Smooth muscle cell of trachea (primary cell): ENCODE measurements around the gene ZNF865. TPM values are rescaled to one million over a fixed set of nuclear protein-coding genes. Genes with fewer than 3 reads are reported as not detected.

Experiments used
- total RNA-seq: library from RNA; depleted of rRNA; stranded (reverse); fragments of >200 nt; gene quantifications from 2 replicates; pipeline ENCODE4 v1.2.1, GENCODE V29; 2014

Gene ZNF865
- 3.5 and 3.9 TPM in 2 replicates for total RNA-seq

GRCh38 chr19:55605637-55606470 is at the start of gene ZNF865:
Gene ZNF865, plus strand, starts transcription at chr19:55605647. Its CDS starts 7,972 bp downstream, at chr19:55613619.

GRCh38 chr19:55580628-55581144 is 24.8 kb upstream of the ZNF865 start, which contains the start of gene ZNF579:
Gene ZNF579, minus strand, starts transcription at chr19:55580848. Its CDS starts 1,209 bp downstream, at chr19:55579639.

GRCh38 chr19:55599468-55599841 is 6.0 kb upstream of the ZNF865 start, which contains the start of gene FIZ1:
Gene FIZ1, minus strand, starts transcription at chr19:55599517. Its CDS starts 1,652 bp downstream, at chr19:55597865.

GRCh38 chr19:55599842-55600661 is 5.4 kb upstream of the ZNF865 start, which contains the start of gene ZNF524:
Gene ZNF524, plus strand, starts transcription at chr19:55600288. Its CDS starts 1,825 bp downstream, at chr19:55602113.

GRCh38 chr19:55624109-55625003 is 18.9 kb downstream of the ZNF865 start, which contains the start of gene ZNF784:
Gene ZNF784, minus strand, starts transcription at chr19:55624566. Its CDS starts 5 bp downstream, at chr19:55624561.

GRCh38 chr19:55640577-55641425 is 35.4 kb downstream of the ZNF865 start, which contains the start of gene ZNF580:
Gene ZNF580, plus strand, starts transcription at chr19:55641002. Its CDS starts 1,507 bp downstream, at chr19:55642509.

GRCh38 chr19:55643003-55643886 is 37.8 kb downstream of the ZNF865 start, which contains the start of gene ZNF581:
Gene ZNF581, plus strand, starts transcription at chr19:55643649. Its CDS starts 923 bp downstream, at chr19:55644572.

GRCh38 chr19:55647732-55648584 is 42.5 kb downstream of the ZNF865 start, which contains the start of gene CCDC106:
Gene CCDC106, plus strand, starts transcription at chr19:55648212. Its CDS starts 835 bp downstream, at chr19:55649047.

GRCh38 chr19:55654868-55655647 is 49.6 kb downstream of the ZNF865 start, which contains the start of gene U2AF2:
Gene U2AF2, plus strand, starts transcription at chr19:55655035. Its CDS starts 70 bp downstream, at chr19:55655105.

Other genes starting within 250 kb of the ZNF865 start
- gene GARIN5B, start 242.4 kb upstream of the ZNF865 start, total RNA-seq: not detected in 2 replicates
- 2.6 and 3.6 TPM in 2 replicates for gene IL11, start 235.2 kb upstream of the ZNF865 start, total RNA-seq
- not detected in 2 replicates for gene TMEM190, start 228.8 kb upstream of the ZNF865 start, total RNA-seq
- gene TMEM238, start 221.4 kb upstream of the ZNF865 start, total RNA-seq: 0.58 and 0.83 TPM in 2 replicates
- 190 and 286 TPM in 2 replicates for gene RPL28, start 219.7 kb upstream of the ZNF865 start, total RNA-seq
- gene UBE2S, start 197.9 kb upstream of the ZNF865 start, total RNA-seq: 53.1 and 144 TPM in 2 replicates
- under 0.01 TPM in 1 of 2 replicates, not detected in the other for gene SHISA7, start 162.3 kb upstream of the ZNF865 start, total RNA-seq
- 51.3 TPM in 2 replicates for gene ISOC2, start 144.0 kb upstream of the ZNF865 start, total RNA-seq
- gene C19orf85, start 140.9 kb upstream of the ZNF865 start, total RNA-seq: not detected in 2 replicates
- gene ZNF628, start 129.0 kb upstream of the ZNF865 start, total RNA-seq: 1.6 and 3.3 TPM in 2 replicates
- 18.7 and 20.8 TPM in 2 replicates for gene NAT14, start 120.5 kb upstream of the ZNF865 start, total RNA-seq
- gene SSC5D, start 117.2 kb upstream of the ZNF865 start, total RNA-seq: 14.4 and 47.6 TPM in 2 replicates
- gene SBK2, start 68.5 kb upstream of the ZNF865 start, total RNA-seq: 0.17 TPM in 1 of 2 replicates, not detected in the other
- gene SBK3, start 60.1 kb upstream of the ZNF865 start, total RNA-seq: 0.44 TPM in 1 of 2 replicates, not detected in the other
- gene ZNF579, start 24.8 kb upstream of the ZNF865 start, total RNA-seq: 5.2 and 9.3 TPM in 2 replicates
- gene FIZ1, start 6.1 kb upstream of the ZNF865 start, total RNA-seq: 3.8 and 5.2 TPM in 2 replicates
- 8.9 and 21.0 TPM in 2 replicates for gene ZNF524, start 5.4 kb upstream of the ZNF865 start, total RNA-seq
- gene ZNF784, start 18.9 kb downstream of the ZNF865 start, total RNA-seq: 4.7 and 4.8 TPM in 2 replicates
- gene ZNF580, start 35.4 kb downstream of the ZNF865 start, total RNA-seq: 4.2 and 6.3 TPM in 2 replicates
- gene ZNF581, start 38.0 kb downstream of the ZNF865 start, total RNA-seq: 17.2 and 31.8 TPM in 2 replicates
- gene CCDC106, start 42.6 kb downstream of the ZNF865 start, total RNA-seq: 12.8 and 13.4 TPM in 2 replicates
- 100 and 116 TPM in 2 replicates for gene U2AF2, start 49.4 kb downstream of the ZNF865 start, total RNA-seq
- gene EPN1, start 69.6 kb downstream of the ZNF865 start, total RNA-seq: 83.7 and 153 TPM in 2 replicates
- not detected in 2 replicates for gene NLRP9, start 132.8 kb downstream of the ZNF865 start, total RNA-seq
- not detected in 2 replicates for gene RFPL4A, start 153.4 kb downstream of the ZNF865 start, total RNA-seq
- not detected in 2 replicates for gene RFPL4AL1, start 163.5 kb downstream of the ZNF865 start, total RNA-seq
- gene NLRP11, start 226.4 kb downstream of the ZNF865 start, total RNA-seq: under 0.01 TPM in 1 of 2 replicates, not detected in the other
- gene NLRP4, start 230.9 kb downstream of the ZNF865 start, total RNA-seq: not detected in 2 replicates